GM23248 (cell line): ENCODE data around the gene MED15. TPM values are rescaled to one million over a fixed set of nuclear protein-coding genes. Genes with fewer than 3 reads are reported as not detected.
A peak's percentile ranks its signal among the peaks of the same experiment; 100 is the strongest.

Experiments
- DNase-seq: peaks from one replicate; pipeline ENCODE4 v3.0.0-alpha.2; 2015
- H2AFZ ChIP-seq: fragments of 200-600 bp; sonication (generic); 2 replicates; pipeline ENCODE4 v1.6.1; 2016; ENCODE audit warnings: antibody characterized with exemption
- H3F3A ChIP-seq: fragments of 200-600 bp; sonication (generic); 2 replicates; pipeline ENCODE4 v1.6.1; 2016; ENCODE audit warnings: mild to moderate bottlenecking, antibody characterized with exemption, mixed run types; ENCODE audit not compliant: insufficient read depth
- H3K27ac ChIP-seq: fragments of 200-600 bp; sonication (generic); 2 replicates; pipeline ENCODE4 v1.5.1; 2016; ENCODE audit warnings: mild to moderate bottlenecking
- H3K27me3 ChIP-seq: fragments of 200-600 bp; sonication (generic); replicated peaks from 2 replicates; pipeline ENCODE4 v1.6.1; 2016; ENCODE audit warnings: mild to moderate bottlenecking; ENCODE audit not compliant: insufficient read depth
- H3K36me3 ChIP-seq: fragments of 200-600 bp; sonication (generic); 2 replicates; pipeline ENCODE4 v1.6.1; 2016; ENCODE audit warnings: low read depth, mild to moderate bottlenecking
- H3K4me1 ChIP-seq: fragments of 200-600 bp; sonication (generic); 2 replicates; pipeline ENCODE4 v1.6.1; 2016; ENCODE audit warnings: mild to moderate bottlenecking; ENCODE audit not compliant: insufficient read depth
- H3K4me2 ChIP-seq: fragments of 200-600 bp; sonication (generic); one replicate; pipeline ENCODE4 v1.6.1; 2016; ENCODE audit warnings: mild to moderate bottlenecking; ENCODE audit not compliant: unreplicated experiment
- H3K4me3 ChIP-seq: fragments of 200-600 bp; sonication (generic); 2 replicates; pipeline ENCODE4 v1.5.1; 2016; ENCODE audit warnings: mild to moderate bottlenecking
- H3K79me2 ChIP-seq: fragments of 200-600 bp; sonication (generic); 2 replicates; pipeline ENCODE4 v1.6.1; 2016; ENCODE audit warnings: mild to moderate bottlenecking; ENCODE audit not compliant: insufficient read depth
- H3K9ac ChIP-seq: fragments of 200-600 bp; sonication (generic); 2 replicates; pipeline ENCODE4 v1.6.1; 2016; ENCODE audit warnings: mild to moderate bottlenecking
- H3K9me2 ChIP-seq: fragments of 200-600 bp; sonication (generic); 2 replicates; pipeline ENCODE4 v1.6.1; 2016; ENCODE audit warnings: mixed run types, mild to moderate bottlenecking, moderate library complexity; ENCODE audit not compliant: insufficient read depth
- H3K9me3 ChIP-seq: fragments of 200-600 bp; sonication (generic); one replicate; pipeline ENCODE4 v1.6.1; 2017; ENCODE audit warnings: low read depth
- H4K20me1 ChIP-seq: fragments of 200-600 bp; sonication (generic); 2 replicates; pipeline ENCODE4 v1.6.0; 2016; ENCODE audit not compliant: insufficient read depth
- EZH2 ChIP-seq: fragments of 200-600 bp; sonication (generic); IDR thresholded peaks from 2 replicates; pipeline ENCODE4 v1.6.1; 2018; ENCODE audit warnings: antibody characterized with exemption, mild to moderate bottlenecking; ENCODE audit not compliant: insufficient read depth, poor library complexity, severe bottlenecking
- EZH2phosphoT487 ChIP-seq: fragments of 200-600 bp; sonication (generic); IDR thresholded peaks from 2 replicates; pipeline ENCODE4 v1.6.1; 2018; ENCODE audit warnings: antibody characterized with exemption, moderate library complexity, mild to moderate bottlenecking, low read depth; ENCODE audit not compliant: insufficient read depth
- WGBS, 2 experiments: methylation state at CpG; one replicate each; pipeline ENCODE4 v1.1.6; 2015 to 2017; ENCODE audit warnings: low lambda C conversion rate in 2 of 2, low coverage in 1 of 2; ENCODE audit errors: missing lambda C conversion rate in 2 of 2; 5-methylcytosine and 5-hydroxymethylcytosine counted together
- in situ Hi-C: fragments of 300-500 bp; cut with MboI; formaldehyde crosslinking; loops from 2 replicates; pipeline ENCODE4 v1.15.0; 2020
- polyA plus RNA-seq: library from polyadenylated mRNA; unstranded; fragments of >200 nt; fragmentation: Nextera tagmentation; extraction: Ambion mirVana; gene quantifications from 2 replicates; pipeline ENCODE4 v1.2.1, GENCODE V29; 2016
- total RNA-seq: library from RNA; depleted of rRNA; stranded (reverse); fragments of >200 nt; shearing (Covaris generic); gene quantifications from 2 replicates; pipeline ENCODE4 v1.2.3, GENCODE V29; 2014

MED15 gene
- total and polyA plus RNA-seq, 2 experiments from 2014 or later = 40.2 to 69.7 TPM

DNA sequence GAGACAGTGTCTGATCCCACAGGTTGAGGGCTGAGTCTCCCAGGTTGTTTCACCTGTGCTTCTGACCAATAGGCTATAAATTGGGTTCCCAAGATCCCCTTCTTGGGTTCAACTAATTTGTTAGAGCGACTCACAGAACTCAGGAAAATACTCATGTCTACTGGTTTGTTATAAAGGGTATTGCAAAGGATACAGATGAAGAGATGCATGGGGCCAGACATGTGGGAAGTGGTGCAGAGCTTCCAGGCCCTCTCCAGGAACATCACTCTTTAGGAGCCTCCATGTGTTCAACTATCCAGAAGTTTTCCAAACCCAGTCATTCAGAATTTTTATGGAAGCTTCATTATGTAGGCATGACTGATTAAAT lies 16.5 kb upstream of the MED15 start:
- 96 to 100% methylated on average over 1 of the region's 1 CpG for WGBS, 2 experiments

DNA sequence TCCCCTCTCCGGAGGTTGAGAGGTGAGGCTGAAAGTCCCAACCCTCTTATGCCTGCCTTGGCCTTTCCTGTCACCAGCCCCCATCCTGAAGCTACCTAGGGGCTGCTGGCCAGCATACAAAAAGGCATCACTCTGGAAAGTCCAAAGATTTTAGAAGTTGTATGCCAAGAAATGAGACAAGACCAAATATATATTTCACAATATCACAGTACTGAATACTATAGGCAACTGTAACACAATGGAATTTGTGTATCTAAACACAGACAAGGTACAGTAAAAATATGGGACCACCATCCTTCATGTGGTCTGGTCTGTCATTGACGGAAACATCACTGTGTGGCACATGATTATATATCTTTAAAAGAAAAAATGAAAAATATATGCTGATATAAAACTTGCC lies 16.1 kb upstream of the MED15 start:
- H4K20me1 ChIP-seq = no peaks in the 10 kb centered on the region
- no peak overlapping the region for H2AFZ ChIP-seq
- H3K36me3 ChIP-seq = no peaks in the 10 kb centered on the region; the same call in 1 of the 2 replicates
- H3K9me2 ChIP-seq = no peaks in the 10 kb centered on the region
- H3K27me3 ChIP-seq = no peaks in the 10 kb centered on the region
- peaks cover 5% of the 10 kb centered on the region; the same call in 1 of the 2 replicates for H3F3A ChIP-seq
- peaks cover 12% of the 10 kb centered on the region for H3K4me1 ChIP-seq
- H3K4me3 ChIP-seq = no peak overlapping the region
- in situ Hi-C loops = no loop called here
- no peak overlapping the region for H3K27ac ChIP-seq
- H3K9ac ChIP-seq = no peak overlapping the region
- H3K4me2 ChIP-seq = no peak overlapping the region
- no peaks in the 10 kb centered on the region for H3K9me3 ChIP-seq
- peaks cover 85% of the 10 kb centered on the region for H3K79me2 ChIP-seq
- no peak for DNase-seq
- WGBS, 2 experiments = 75 to 77% methylated on average over 2 of the region's 2 CpGs
- no peak for TF ChIP-seq EZH2
- TF ChIP-seq EZH2phosphoT487 = no peak

More for the DNA sequence above, 16.5 kb upstream of the MED15 start:
- Histone ChIP-seq H3K27me3 (no peaks in the 10 kb centered on the region), H2AFZ (no peak overlapping the region), H3K36me3 (no peaks in the 10 kb centered on the region; the same call in 1 of the 2 replicates), H3K9ac (no peak overlapping the region), H3K4me2 (no peak overlapping the region), H3K9me3 (no peaks in the 10 kb centered on the region), H3K4me3 (no peak overlapping the region), H4K20me1 (no peaks in the 10 kb centered on the region), H3F3A (peaks cover 9% of the 10 kb centered on the region; the same call in 1 of the 2 replicates), H3K4me1 (peaks cover 16% of the 10 kb centered on the region), H3K9me2 (no peaks in the 10 kb centered on the region), H3K27ac (no peak overlapping the region), H3K79me2 (peaks cover 85% of the 10 kb centered on the region)
- in situ Hi-C loops = no loop called here
- DNase-seq = no peak
- TF ChIP-seq EZH2 = no peak
- TF ChIP-seq EZH2phosphoT487 = no peak

DNA sequence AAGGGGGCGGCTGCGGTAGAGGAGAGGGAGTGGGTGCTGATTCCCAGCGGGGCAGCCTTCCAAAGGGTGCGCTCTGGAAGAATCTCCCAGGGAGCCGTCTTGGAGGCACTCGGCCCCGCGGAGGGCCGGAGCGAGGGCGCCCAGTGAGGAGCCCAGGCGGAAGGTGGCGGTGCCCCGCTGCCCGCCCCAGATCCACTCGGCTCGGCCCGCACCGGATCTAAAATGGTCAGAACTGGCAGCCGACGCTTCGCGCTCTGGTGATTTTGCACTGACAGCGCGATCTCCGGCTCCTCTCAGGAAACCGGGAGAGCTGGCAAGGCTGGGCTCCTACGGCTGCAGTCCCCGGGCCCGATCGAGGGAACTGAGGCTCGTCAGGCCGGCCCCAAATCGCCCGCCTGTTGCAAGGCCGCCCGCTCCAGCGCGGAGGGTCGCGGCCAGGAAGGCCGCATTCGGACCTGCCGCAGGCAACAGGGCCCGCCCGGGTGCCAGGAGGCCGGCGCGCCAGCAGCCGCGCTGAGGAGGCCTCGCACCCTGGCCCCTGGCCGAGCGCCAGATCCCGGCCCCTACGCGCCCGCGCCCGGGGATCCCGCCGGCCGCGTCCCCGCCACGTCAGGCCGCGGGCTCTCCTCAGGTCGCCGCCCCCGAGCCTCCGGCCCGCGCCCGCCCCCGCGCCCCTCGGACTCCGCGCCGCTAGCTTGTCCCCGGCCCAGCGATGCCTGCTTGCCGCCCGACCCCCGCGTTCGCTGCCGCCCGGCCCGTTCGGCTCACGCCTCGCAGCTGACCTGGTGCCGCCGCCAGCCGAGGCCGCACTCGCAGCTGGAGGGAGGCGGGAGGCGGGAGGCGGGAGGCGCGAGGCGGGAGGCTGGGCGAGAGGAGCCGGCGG lies 12.2 kb upstream of the MED15 start, which contains the start of gene KLHL22:
TSS of gene KLHL22 (minus strand) at position 818 of the 883 bp plus-strand sequence. CDS start 6,584 bp downstream, outside the sequence.
- peak within 1 kb of the TSS; percentile 93 for H2AFZ ChIP-seq
- H3K79me2 ChIP-seq = peaks cover 50% of the 10 kb centered on the region
- peak within 1 kb of the TSS; percentile 92 for H3K4me2 ChIP-seq
- H3K9me3 ChIP-seq = no peaks in the 10 kb centered on the region
- no peaks in the 10 kb centered on the region for H3K9me2 ChIP-seq
- H4K20me1 ChIP-seq = no peaks in the 10 kb centered on the region
- peak; percentile 64 for DNase-seq
- peak within 1 kb of the TSS; percentile 96 for H3K9ac ChIP-seq
- no peaks in the 10 kb centered on the region for H3K36me3 ChIP-seq
- WGBS, 2 experiments = 0 to 1% methylated on average over 74 to 77 of the region's 108 CpGs
- in situ Hi-C loops = no loop called here
- H3F3A ChIP-seq = 0 out of 2 replicates have a peak, but pooled peaks cover 4% of the 10 kb centered on the region
- H3K27ac ChIP-seq = peak within 1 kb of the TSS; percentile 88
- H3K27me3 ChIP-seq = no peaks in the 10 kb centered on the region
- TF ChIP-seq EZH2phosphoT487 (no peak), EZH2 (no peak)
- H3K4me1 ChIP-seq = peaks cover 9% of the 10 kb centered on the region
- H3K4me3 ChIP-seq = peak within 1 kb of the TSS; percentile 80

DNA sequence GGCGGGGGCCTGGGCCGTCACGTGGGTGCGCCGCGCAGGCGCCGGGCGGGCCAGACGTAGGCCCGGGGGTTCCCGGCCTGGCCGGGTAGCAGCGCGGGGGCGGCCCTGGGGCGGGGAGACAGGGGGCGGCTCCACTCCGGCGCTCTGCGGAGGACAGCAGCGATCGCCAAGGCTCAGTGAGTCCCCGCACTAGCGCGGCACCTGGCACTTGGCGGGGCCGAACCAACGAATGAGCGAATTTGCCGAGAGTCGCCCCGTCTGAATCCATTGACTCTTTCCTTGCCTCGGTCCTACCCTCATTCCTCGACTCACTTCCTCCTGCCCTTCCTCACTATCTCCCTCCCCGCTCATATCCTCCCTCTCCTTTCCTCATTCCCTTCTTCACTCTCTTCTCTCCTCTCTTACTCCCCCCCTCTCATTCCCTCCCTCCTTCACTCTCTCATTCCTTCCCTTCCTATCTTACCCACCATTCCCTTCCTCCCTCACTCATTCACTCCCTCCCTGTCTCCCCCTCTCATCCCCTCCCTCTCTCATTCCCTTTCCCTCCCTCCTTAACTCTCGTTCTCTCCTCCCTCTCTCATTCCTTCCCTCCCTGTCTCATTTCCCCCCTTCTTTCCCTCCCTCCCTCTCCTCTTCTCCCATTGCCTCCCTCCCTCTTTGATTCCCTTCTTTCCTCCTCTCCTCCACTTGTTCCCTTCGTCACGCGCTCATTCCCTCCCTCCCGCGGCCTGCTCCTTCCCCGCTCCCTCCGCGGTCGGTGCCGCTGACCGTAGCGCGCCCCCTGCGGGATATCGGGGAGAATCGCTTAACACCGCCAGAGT lies 11.3 kb upstream of the MED15 start:
- H3K36me3 ChIP-seq = no peaks in the 10 kb centered on the region
- H3K27ac ChIP-seq = peak overlapping the region; percentile 88
- H3K9me3 ChIP-seq = no peaks in the 10 kb centered on the region
- peaks cover 9% of the 10 kb centered on the region for H3K4me1 ChIP-seq
- H3K27me3 ChIP-seq = no peaks in the 10 kb centered on the region
- peak overlapping the region; percentile 85 for H3K4me2 ChIP-seq
- no peaks in the 10 kb centered on the region for H4K20me1 ChIP-seq
- H3K79me2 ChIP-seq = peaks cover 41% of the 10 kb centered on the region
- 1% methylated on average over 40 to 50 of the region's 54 CpGs for WGBS, 2 experiments
- DNase-seq = peak; percentile 98
- H3F3A ChIP-seq = 0 out of 2 replicates have a peak, but pooled peaks cover 4% of the 10 kb centered on the region
- peak overlapping the region; percentile 96 for H3K9ac ChIP-seq
- in situ Hi-C loops = no loop called here
- H3K4me3 ChIP-seq = peak overlapping the region; percentile 80
- H2AFZ ChIP-seq = peak overlapping the region; percentile 93
- TF ChIP-seq EZH2 (no peak), EZH2phosphoT487 (no peak)
- H3K9me2 ChIP-seq = no peaks in the 10 kb centered on the region
